Neural crest cell (in vitro differentiated cells): ENCODE results near the gene PRLHR. TPM values are rescaled to one million over a fixed set of nuclear protein-coding genes. Genes with fewer than 3 reads are reported as not detected.

Experiments used
- DNase-seq: peaks from one replicate; pipeline ENCODE4 v3.0.0; 2021; ENCODE audit warnings: low read depth, mixed read lengths, low spot score
- H3K27ac Mint-ChIP-seq: one replicate; pipeline ENCODE4 v1.8.0; 2021; ENCODE audit warnings: mild to moderate bottlenecking, mixed read lengths; ENCODE audit not compliant: unreplicated experiment
- H3K27me3 Mint-ChIP-seq: 2 replicates; pipeline ENCODE4 v1.8.0; 2021; ENCODE audit warnings: low read depth, mild to moderate bottlenecking, mixed read lengths
- H3K36me3 Mint-ChIP-seq: 2 replicates; pipeline ENCODE4 v1.8.0; 2021; ENCODE audit warnings: low read depth, mild to moderate bottlenecking, mixed read lengths
- H3K4me1 Mint-ChIP-seq: 2 replicates; pipeline ENCODE4 v1.8.0; 2021; ENCODE audit warnings: mixed read lengths
- H3K4me3 Mint-ChIP-seq: one replicate; pipeline ENCODE4 v1.8.0; 2021; ENCODE audit warnings: mild to moderate bottlenecking, mixed read lengths
- H3K9me3 Mint-ChIP-seq: 2 replicates; pipeline ENCODE4 v1.8.0; 2021; ENCODE audit warnings: mixed read lengths
- total RNA-seq: library from RNA; stranded (reverse); gene quantifications from 2 replicates; pipeline ENCODE4 v1.2.1, GENCODE V29; 2021
- TF ChIP-seq, protein P1 (sequence below): fragments of 200-600 bp; sonication (generic); conservative IDR thresholded peaks from 2 replicates; pipeline ENCODE4 v1.5.0; 2021; ENCODE audit warnings: antibody characterized with exemption, mild to moderate bottlenecking

PRLHR gene
- total RNA-seq, 1 donor from 2014 or later = not detected

DNA sequence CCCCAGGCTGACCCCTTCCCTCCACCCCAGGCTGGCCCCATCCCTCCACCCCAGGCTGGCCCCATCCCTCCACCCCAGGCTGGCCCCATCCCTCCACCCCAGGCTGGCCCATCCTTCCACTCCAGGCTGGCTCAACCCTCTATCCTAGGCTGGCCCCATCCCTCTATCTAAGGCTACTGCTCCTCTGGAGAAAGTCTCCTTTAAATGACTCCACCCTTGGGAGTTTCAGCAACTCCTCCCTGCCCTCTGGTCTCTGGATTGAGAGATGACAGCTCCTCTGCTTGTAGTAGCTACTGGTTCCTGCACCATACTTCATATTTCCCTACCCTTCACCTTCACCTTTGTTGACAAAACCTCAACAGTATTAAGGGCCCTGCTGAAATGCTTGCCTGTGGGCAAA, 8.5 kb downstream of the PRLHR start:
- Mint-ChIP-seq H3K27me3 (peaks cover 66% of the 10 kb centered on the region), H3K36me3 (no peaks in the 10 kb centered on the region), H3K9me3 (no peaks in the 10 kb centered on the region), H3K4me3 (no peak overlapping the region), H3K27ac (no peak overlapping the region), H3K4me1 (no peaks in the 10 kb centered on the region)
- TF ChIP-seq, protein P1, sequence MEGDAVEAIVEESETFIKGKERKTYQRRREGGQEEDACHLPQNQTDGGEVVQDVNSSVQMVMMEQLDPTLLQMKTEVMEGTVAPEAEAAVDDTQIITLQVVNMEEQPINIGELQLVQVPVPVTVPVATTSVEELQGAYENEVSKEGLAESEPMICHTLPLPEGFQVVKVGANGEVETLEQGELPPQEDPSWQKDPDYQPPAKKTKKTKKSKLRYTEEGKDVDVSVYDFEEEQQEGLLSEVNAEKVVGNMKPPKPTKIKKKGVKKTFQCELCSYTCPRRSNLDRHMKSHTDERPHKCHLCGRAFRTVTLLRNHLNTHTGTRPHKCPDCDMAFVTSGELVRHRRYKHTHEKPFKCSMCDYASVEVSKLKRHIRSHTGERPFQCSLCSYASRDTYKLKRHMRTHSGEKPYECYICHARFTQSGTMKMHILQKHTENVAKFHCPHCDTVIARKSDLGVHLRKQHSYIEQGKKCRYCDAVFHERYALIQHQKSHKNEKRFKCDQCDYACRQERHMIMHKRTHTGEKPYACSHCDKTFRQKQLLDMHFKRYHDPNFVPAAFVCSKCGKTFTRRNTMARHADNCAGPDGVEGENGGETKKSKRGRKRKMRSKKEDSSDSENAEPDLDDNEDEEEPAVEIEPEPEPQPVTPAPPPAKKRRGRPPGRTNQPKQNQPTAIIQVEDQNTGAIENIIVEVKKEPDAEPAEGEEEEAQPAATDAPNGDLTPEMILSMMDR = no peak
- no peak for DNase-seq

DNA sequence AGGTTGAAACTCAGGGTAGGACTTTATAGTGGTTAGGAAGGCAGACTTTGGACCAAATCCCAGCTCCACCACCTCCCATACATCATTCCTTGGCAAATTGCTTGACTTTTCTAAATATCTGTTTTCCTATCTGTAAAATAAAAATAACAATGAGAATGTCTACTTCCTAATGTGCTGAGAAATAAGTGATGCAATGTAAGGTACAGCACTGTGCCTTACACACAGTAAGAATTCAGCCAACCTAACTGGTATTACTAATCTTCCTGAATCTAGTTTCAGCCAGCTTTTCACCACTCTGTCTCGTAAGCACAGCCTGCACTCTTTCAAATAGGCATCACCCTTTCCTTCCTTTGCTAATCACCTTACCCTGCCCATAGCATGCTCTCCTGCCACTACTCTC, 9.7 kb downstream of the PRLHR start:
- peaks cover 61% of the 10 kb centered on the region for H3K27me3 Mint-ChIP-seq
- H3K27ac Mint-ChIP-seq = no peak overlapping the region
- no peaks in the 10 kb centered on the region for H3K36me3 Mint-ChIP-seq
- no peaks in the 10 kb centered on the region for H3K4me1 Mint-ChIP-seq
- peaks cover 2% of the 10 kb centered on the region for H3K9me3 Mint-ChIP-seq
- DNase-seq = no peak
- no peak overlapping the region for H3K4me3 Mint-ChIP-seq
- TF ChIP-seq, protein P1 = no peak

DNA sequence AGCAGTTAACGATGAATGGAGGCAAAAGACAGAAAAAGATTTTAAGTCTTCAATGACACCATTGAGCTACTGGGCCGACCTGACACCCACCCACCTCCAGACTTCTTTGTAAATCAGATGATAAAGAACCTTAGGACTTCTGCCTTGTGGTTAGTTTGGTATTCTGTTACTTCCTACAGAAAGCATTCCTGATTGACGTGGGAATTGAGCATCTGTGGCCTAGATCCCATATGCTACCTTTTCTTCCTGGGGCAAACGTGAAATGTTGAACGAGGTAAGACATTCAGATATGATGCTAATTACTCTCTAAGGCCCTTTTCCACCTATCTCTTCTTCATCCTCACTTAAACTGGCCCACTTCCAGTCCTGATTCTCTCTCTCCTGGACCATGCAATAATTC, 10.2 kb downstream of the PRLHR start:
- Mint-ChIP-seq H3K9me3 (peaks cover 2% of the 10 kb centered on the region), H3K4me3 (no peak overlapping the region), H3K27me3 (peaks cover 60% of the 10 kb centered on the region)

DNA sequence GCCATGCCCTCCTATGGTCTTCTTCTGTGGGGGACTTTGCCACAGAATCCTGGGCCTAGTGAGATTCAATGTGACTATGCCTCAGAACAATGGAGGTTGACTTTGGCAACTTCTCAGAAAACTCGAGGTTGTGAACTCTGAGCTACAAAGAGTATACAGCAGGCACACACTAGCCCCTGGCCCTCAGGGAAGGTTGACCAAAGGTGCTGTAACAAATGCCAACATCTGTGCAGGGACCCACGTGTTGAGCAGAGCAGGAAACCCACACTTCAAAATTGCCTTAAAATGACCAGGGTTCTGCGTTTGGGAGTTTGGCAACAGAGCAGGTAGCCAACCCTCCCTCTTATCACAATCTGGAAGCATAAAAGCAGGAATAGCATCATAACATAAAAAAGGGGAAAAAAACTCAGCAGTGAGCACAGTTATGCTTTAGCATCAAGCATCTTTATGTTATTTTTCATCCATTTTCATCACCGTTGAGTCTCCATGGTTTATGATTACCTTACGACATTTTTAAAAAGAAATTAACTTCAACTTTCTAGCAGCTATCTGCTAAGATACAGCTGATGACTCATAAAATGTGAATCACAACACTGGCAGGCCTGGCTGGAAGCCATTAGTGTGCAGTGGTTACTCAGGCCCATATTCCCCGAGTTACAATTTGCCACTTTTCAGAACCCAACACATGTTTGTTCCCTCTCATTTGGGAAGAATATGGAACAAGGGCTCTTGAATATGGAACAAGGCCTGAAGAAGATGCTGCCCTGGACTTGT, 11.1 kb downstream of the PRLHR start:
- no peak overlapping the region for H3K27ac Mint-ChIP-seq
- H3K27me3 Mint-ChIP-seq = peaks cover 57% of the 10 kb centered on the region
- H3K9me3 Mint-ChIP-seq = peaks cover 2% of the 10 kb centered on the region
- H3K36me3 Mint-ChIP-seq = no peaks in the 10 kb centered on the region
- no peak for DNase-seq
- H3K4me3 Mint-ChIP-seq = no peak overlapping the region
- no peaks in the 10 kb centered on the region for H3K4me1 Mint-ChIP-seq
- TF ChIP-seq, protein P1 = no peak

More for the DNA sequence above, 10.2 kb downstream of the PRLHR start:
- no peaks in the 10 kb centered on the region for H3K4me1 Mint-ChIP-seq
- H3K36me3 Mint-ChIP-seq = no peaks in the 10 kb centered on the region
- no peak for DNase-seq
- TF ChIP-seq, protein P1 = no peak
- no peak overlapping the region for H3K27ac Mint-ChIP-seq

DNA sequence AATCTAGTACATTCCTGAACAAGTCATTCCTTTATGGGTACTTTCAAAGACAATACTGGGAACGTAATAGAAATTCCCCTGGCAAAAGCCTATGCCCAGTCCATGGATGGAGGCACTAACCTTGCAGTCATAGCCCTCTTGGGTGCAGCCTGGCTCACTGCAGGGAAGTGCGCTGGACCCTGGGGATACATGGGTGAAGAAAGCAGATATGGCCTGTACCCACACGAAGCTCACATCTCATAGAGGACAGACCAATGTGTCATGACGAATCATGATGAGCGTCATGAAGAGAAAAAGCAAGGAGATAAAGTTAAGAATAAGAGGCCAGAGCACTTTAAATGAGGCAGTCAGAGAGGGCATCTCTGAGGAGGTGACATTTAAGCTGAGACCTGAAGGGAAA, 11.8 kb downstream of the PRLHR start:
- Mint-ChIP-seq H3K36me3 (no peaks in the 10 kb centered on the region), H3K4me3 (no peak overlapping the region), H3K27ac (no peak overlapping the region), H3K27me3 (peaks cover 57% of the 10 kb centered on the region), H3K9me3 (peaks cover 2% of the 10 kb centered on the region), H3K4me1 (no peaks in the 10 kb centered on the region)
- TF ChIP-seq, protein P1 = no peak
- DNase-seq = no peak
